ENCODE results near the gene EBPL. TPM values are rescaled to one million over a fixed set of nuclear protein-coding genes. Genes with fewer than 3 reads are reported as not detected.

The EBPL gene
- total RNA-seq, 4 donors from 2014 or later, result 38.2 to 130 (median 87.0) TPM

GRCh38 chr13:49649244-49649962 lies 41.9 kb downstream of the EBPL start:
- WGBS, result 55% methylated on average over 5 of the region's 5 CpGs
- H3K9me3 ChIP-seq, result no peaks in the 10 kb centered on the region
- DNase-seq (ENCODE audit: low spot score in 2 of 2), result no peak
- H3K36me3 ChIP-seq, result no peaks in the 10 kb centered on the region
- no peak overlapping the region for H3K4me3 ChIP-seq
- no peaks in the 10 kb centered on the region for H3K4me1 ChIP-seq
- no peaks in the 10 kb centered on the region for H3K27me3 ChIP-seq
- TF ChIP-seq POLR2A (IDR thresholded peaks at IDR 0.05) (no peak), POLR2AphosphoS5 (IDR thresholded peaks at IDR 0.05) (no peak), EP300 (IDR thresholded peaks at IDR 0.05) (no peak)
- TF ChIP-seq, protein P1, sequence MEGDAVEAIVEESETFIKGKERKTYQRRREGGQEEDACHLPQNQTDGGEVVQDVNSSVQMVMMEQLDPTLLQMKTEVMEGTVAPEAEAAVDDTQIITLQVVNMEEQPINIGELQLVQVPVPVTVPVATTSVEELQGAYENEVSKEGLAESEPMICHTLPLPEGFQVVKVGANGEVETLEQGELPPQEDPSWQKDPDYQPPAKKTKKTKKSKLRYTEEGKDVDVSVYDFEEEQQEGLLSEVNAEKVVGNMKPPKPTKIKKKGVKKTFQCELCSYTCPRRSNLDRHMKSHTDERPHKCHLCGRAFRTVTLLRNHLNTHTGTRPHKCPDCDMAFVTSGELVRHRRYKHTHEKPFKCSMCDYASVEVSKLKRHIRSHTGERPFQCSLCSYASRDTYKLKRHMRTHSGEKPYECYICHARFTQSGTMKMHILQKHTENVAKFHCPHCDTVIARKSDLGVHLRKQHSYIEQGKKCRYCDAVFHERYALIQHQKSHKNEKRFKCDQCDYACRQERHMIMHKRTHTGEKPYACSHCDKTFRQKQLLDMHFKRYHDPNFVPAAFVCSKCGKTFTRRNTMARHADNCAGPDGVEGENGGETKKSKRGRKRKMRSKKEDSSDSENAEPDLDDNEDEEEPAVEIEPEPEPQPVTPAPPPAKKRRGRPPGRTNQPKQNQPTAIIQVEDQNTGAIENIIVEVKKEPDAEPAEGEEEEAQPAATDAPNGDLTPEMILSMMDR (IDR thresholded peaks at IDR 0.05), result no peak
- no peak overlapping the region for H3K27ac ChIP-seq

- no peak for DNase-seq (ENCODE audit: low spot score in 2 of 2)
- TF ChIP-seq POLR2A (IDR thresholded peaks at IDR 0.05) (no peak), EP300 (IDR thresholded peaks at IDR 0.05) (no peak), POLR2AphosphoS5 (IDR thresholded peaks at IDR 0.05) (no peak)
- TF ChIP-seq, protein P1 (IDR thresholded peaks at IDR 0.05), result no peak
- H3K9me3 ChIP-seq, result no peaks in the 10 kb centered on the region
Observed at GRCh38 chr13:49646688-49647087, 44.6 kb downstream of the EBPL start.

DNA sequence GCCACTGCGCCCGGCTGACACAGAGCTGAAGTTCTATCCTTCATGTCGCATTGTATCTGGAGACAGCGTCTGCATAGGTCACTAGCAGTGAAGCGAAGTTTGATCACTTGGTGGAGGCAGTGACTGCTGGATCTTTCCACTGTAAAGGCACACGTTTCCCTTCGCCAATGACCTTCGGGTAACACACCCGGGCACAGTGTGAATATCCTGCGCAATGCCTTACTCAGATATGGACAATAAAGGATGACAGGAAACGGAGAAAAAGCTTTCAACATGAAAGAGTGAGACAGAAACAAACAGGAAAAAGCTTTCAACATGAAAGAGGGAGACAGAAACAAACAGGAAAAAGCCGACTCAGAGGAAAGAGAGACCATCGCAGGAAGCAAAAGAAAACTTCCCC lies 45.8 kb downstream of the EBPL start:
- no peaks in the 10 kb centered on the region for H3K9me3 ChIP-seq
- no peak overlapping the region for H3K4me3 ChIP-seq
- H3K36me3 ChIP-seq, result no peaks in the 10 kb centered on the region
- 80% methylated on average over 13 of the region's 13 CpGs for WGBS
- no peak for TF ChIP-seq EP300 (IDR thresholded peaks at IDR 0.05)
- no peak for TF ChIP-seq POLR2A (IDR thresholded peaks at IDR 0.05)
- TF ChIP-seq, protein P1 (IDR thresholded peaks at IDR 0.05), result no peak
- no peak for TF ChIP-seq POLR2AphosphoS5 (IDR thresholded peaks at IDR 0.05)
- H3K27ac ChIP-seq, result no peak overlapping the region
- no peak for DNase-seq (ENCODE audit: low spot score in 2 of 2)
- no peaks in the 10 kb centered on the region for H3K27me3 ChIP-seq
- H3K4me1 ChIP-seq, result peaks cover 6% of the 10 kb centered on the region

More at GRCh38 chr13:49646688-49647087, 44.6 kb downstream of the EBPL start:
- no peaks in the 10 kb centered on the region for H3K27me3 ChIP-seq
- peaks cover 6% of the 10 kb centered on the region for H3K4me1 ChIP-seq
- 93% methylated on average over 4 of the region's 4 CpGs for WGBS
- H3K27ac ChIP-seq, result no peak overlapping the region
- no peak overlapping the region for H3K4me3 ChIP-seq
- no peaks in the 10 kb centered on the region for H3K36me3 ChIP-seq

DNA sequence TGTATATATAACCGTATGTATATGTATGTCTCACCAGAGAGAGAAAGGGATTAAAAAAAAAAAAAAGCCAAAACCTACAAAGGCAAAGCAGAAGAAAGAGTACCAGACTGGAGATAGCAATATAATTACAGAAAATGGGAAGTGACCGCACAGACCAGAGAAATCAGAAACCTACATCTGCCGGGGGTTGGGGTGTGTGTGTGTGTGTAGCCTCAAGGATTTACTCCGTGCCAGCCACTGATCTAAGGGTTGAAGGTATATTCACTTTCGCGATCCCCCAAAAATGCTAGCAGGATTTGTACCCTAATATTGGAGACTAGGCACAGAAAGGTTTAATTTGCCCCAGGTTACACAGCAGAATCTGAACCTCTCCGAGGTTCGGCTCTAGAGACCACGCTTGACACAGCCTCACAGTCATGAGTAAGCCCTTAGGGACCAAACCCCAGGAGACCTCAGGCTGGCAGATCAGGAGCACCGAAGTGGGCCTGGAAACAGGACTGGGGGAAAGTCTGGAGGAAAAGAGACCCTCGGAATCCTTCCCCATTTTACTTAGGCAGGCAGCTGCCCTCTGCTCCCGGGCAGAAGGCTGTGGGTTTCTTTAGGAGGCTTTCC lies 48.1 kb downstream of the EBPL start:
- H3K4me1 ChIP-seq, result peaks cover 6% of the 10 kb centered on the region
- WGBS, result 82% methylated on average over 12 of the region's 12 CpGs
- DNase-seq (ENCODE audit: low spot score in 2 of 2), result no peak
- no peaks in the 10 kb centered on the region for H3K36me3 ChIP-seq
- no peaks in the 10 kb centered on the region for H3K9me3 ChIP-seq
- H3K4me3 ChIP-seq, result peak overlapping the region; percentile 23
- H3K27me3 ChIP-seq, result no peaks in the 10 kb centered on the region
- no peak overlapping the region for H3K27ac ChIP-seq
- no peak for TF ChIP-seq POLR2A (IDR thresholded peaks at IDR 0.05)
- TF ChIP-seq POLR2AphosphoS5 (IDR thresholded peaks at IDR 0.05), result no peak
- TF ChIP-seq, protein P1 (IDR thresholded peaks at IDR 0.05), result no peak
- no peak for TF ChIP-seq EP300 (IDR thresholded peaks at IDR 0.05)

- H3K27ac ChIP-seq, result peak overlapping the region; percentile 32
- H3K36me3 ChIP-seq, result no peaks in the 10 kb centered on the region
- no peak overlapping the region for H3K4me3 ChIP-seq
- H3K4me1 ChIP-seq, result peaks cover 6% of the 10 kb centered on the region
- H3K27me3 ChIP-seq, result no peaks in the 10 kb centered on the region
- 65% methylated on average over 4 of the region's 4 CpGs for WGBS
- DNase-seq (ENCODE audit: low spot score in 2 of 2), result peak in 1 of 2 donors; percentile 72
- TF ChIP-seq POLR2AphosphoS5 (IDR thresholded peaks at IDR 0.05) (peak in 1 of 3 donors; percentile 48), EP300 (IDR thresholded peaks at IDR 0.05) (no peak), POLR2A (IDR thresholded peaks at IDR 0.05) (no peak)
- TF ChIP-seq, protein P1 (IDR thresholded peaks at IDR 0.05), result no peak
- no peaks in the 10 kb centered on the region for H3K9me3 ChIP-seq
Observed at GRCh38 chr13:49641801-49642291, 49.4 kb downstream of the EBPL start.
